Left lung (tissue), 10 donors: ENCODE measurements around the gene CKB. TPM values are rescaled to one million over a fixed set of nuclear protein-coding genes. Genes with fewer than 3 reads are reported as not detected.

ENCODE experiments used
- ATAC-seq: fragments of 200-7000 bp; cut with Tn5 transposase; one replicate; pipeline ENCODE4 v1.9.1; 2020; ENCODE audit warnings: moderate library complexity
- DNase-seq, 4 donors: peaks; one replicate each; pipeline ENCODE4 v3.0.0-alpha.2; 2013 to 2020
- H3K27ac ChIP-seq, 2 donors: fragments of 200-600 bp; sonication (generic) in 1 of 2; one replicate each; pipeline versions ENCODE4 v1.5.0 to v1.8.0; 2020 to 2021
- H3K27me3 ChIP-seq, 2 donors: fragments of 200-600 bp; sonication (generic) in 1 of 2; one replicate each; pipeline versions ENCODE4 v1.5.0 to v1.8.0; 2020 to 2021
- H3K36me3 ChIP-seq, 2 donors: fragments of 200-600 bp; sonication (generic) in 1 of 2; one replicate each; pipeline versions ENCODE4 v1.5.0 to v1.8.0; 2020 to 2021
- H3K4me1 ChIP-seq, 2 donors: fragments of 200-600 bp; one replicate each; pipeline ENCODE4 v1.8.0; 2021
- H3K4me3 ChIP-seq, 2 donors: fragments of 200-600 bp; sonication (generic) in 1 of 2; one replicate each; pipeline versions ENCODE4 v1.5.0 to v1.8.0; 2020 to 2021; ENCODE audit warnings: mild to moderate bottlenecking in 1 of 2
- H3K9me3 ChIP-seq, 2 donors: fragments of 200-600 bp; sonication (generic) in 1 of 2; one replicate each; pipeline versions ENCODE4 v1.5.0 to v1.8.0; 2020 to 2021
- intact Hi-C, 2 donors: fragments of 100-400 bp; cut with DNase I; formaldehyde crosslinking; loops; one replicate each; pipeline versions ENCODE4 v1.11.2 to v1.14.2; 2022
- polyA plus RNA-seq, 6 donors: library from polyadenylated mRNA; unstranded; fragments of 120-200 nt; gene quantifications; one replicate each; pipeline ENCODE4 v1.2.1, GENCODE V29; 2013; ENCODE audit not compliant: insufficient read length in 6 of 6
- total RNA-seq, 2 donors: library from RNA; stranded (reverse); fragmentation: NEBNext Ultra II Directional; extraction: Animal tissue kit (Norgen Biotek cat#: 25700); gene quantifications; one replicate each; pipeline ENCODE4 v1.2.1, GENCODE V29; 2021
- TF ChIP-seq, protein P1 (sequence below), 2 donors: fragments of 200-600 bp; sonication (generic) in 1 of 2; IDR thresholded peaks; one replicate each; pipeline versions ENCODE4 v1.5.0 to v1.8.0; 2021; ENCODE audit warnings: antibody characterized with exemption in 2 of 2
- donor health status: DM: no; HTN: yes; CAD: no.
- donor health status: DM: no; HTN: no; CAD: no.

CKB gene
- total and polyA plus RNA-seq, 8 donors, result 129 to 312 (median 210) TPM

DNA sequence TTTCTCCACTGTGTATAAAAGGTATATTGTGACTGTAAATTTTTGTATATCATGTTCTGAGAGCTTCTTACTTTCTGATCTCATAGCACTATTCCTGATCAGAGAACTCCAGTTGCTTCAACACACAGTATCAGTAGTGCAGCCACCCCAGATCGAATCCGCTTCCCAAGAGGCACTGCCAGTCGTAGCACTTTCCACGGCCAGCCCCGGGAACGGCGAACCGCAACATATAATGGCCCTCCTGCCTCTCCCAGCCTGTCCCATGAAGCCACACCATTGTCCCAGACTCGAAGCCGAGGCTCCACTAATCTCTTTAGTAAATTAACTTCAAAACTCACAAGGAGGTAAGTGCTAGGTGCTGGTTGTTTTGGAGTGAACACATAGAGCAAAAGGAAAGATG, 30.9 kb downstream of the CKB start:
- no peak overlapping the region for H3K27ac ChIP-seq
- H3K4me1 ChIP-seq, result no peaks in the 10 kb centered on the region
- ATAC-seq (no peak), DNase-seq (no peak)
- no peak overlapping the region for H3K4me3 ChIP-seq
- H3K9me3 ChIP-seq, result no peaks in the 10 kb centered on the region
- intact Hi-C loops, result no loop called here
- H3K27me3 ChIP-seq, result no peaks in the 10 kb centered on the region
- TF ChIP-seq, protein P1, sequence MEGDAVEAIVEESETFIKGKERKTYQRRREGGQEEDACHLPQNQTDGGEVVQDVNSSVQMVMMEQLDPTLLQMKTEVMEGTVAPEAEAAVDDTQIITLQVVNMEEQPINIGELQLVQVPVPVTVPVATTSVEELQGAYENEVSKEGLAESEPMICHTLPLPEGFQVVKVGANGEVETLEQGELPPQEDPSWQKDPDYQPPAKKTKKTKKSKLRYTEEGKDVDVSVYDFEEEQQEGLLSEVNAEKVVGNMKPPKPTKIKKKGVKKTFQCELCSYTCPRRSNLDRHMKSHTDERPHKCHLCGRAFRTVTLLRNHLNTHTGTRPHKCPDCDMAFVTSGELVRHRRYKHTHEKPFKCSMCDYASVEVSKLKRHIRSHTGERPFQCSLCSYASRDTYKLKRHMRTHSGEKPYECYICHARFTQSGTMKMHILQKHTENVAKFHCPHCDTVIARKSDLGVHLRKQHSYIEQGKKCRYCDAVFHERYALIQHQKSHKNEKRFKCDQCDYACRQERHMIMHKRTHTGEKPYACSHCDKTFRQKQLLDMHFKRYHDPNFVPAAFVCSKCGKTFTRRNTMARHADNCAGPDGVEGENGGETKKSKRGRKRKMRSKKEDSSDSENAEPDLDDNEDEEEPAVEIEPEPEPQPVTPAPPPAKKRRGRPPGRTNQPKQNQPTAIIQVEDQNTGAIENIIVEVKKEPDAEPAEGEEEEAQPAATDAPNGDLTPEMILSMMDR (IDR thresholded peaks at IDR 0.05), result no peak
- peaks cover 0 to 97% of the 10 kb centered on the region in 2 donors for H3K36me3 ChIP-seq

GRCh38 chr14:103489621-103490020, 33.0 kb downstream of the CKB start:
- H3K27ac ChIP-seq, result no peak overlapping the region
- H3K27me3 ChIP-seq, result no peaks in the 10 kb centered on the region
- ATAC-seq (no peak), DNase-seq (no peak)
- H3K4me1 ChIP-seq, result no peaks in the 10 kb centered on the region
- H3K9me3 ChIP-seq, result no peaks in the 10 kb centered on the region
- H3K4me3 ChIP-seq, result no peak overlapping the region
- H3K36me3 ChIP-seq, result peaks cover 0 to 93% of the 10 kb centered on the region in 2 donors
- intact Hi-C loops, result no loop called here
- TF ChIP-seq, protein P1 (IDR thresholded peaks at IDR 0.05), result no peak

DNA sequence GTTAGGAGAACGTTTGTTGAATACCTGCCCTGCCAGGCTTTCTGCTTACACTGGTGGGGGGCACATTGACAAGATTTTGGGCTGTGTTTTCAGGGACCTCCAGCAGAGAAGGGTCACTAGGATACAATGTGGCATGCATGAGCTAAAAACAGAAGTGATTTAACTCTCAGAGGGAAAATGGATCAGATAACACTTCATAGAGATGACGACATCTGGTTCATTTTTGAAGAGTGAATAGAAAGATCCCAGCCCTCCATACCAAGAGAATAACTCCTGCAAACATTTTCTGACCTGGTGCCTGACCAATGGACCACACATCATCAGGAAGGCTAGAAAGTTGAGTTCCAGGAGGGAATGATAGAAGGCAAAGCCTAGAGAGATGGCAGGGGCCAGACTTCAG, 33.7 kb downstream of the CKB start:
- ATAC-seq (no peak), DNase-seq (no peak)
- TF ChIP-seq, protein P1 (IDR thresholded peaks at IDR 0.05), result no peak
- Histone ChIP-seq H3K27ac (no peak overlapping the region), H3K36me3 (peaks cover 0 to 93% of the 10 kb centered on the region in 2 donors), H3K4me1 (no peaks in the 10 kb centered on the region), H3K9me3 (no peaks in the 10 kb centered on the region), H3K4me3 (no peak overlapping the region), H3K27me3 (no peaks in the 10 kb centered on the region)
- intact Hi-C loops, result no loop called here

DNA sequence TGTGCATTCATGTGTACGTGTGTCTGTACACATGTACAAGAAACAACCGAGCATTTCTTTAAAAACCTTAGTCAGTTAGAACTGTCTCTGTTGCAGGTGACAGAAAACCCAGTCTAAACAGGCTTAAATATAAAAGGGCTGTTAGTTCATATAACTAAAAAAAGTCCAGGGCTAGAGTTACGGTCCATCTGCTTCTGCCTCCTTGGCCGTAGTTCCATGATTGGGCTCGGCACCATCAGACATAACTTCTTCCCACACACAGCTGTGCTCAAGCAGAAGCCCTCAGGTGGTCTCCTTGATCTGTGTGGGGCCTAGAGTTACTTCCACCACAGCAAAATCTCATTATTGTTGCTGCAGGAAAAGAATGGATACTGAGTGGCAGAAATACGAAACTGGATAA, 34.6 kb downstream of the CKB start:
- Histone ChIP-seq H3K9me3 (no peaks in the 10 kb centered on the region), H3K27me3 (no peaks in the 10 kb centered on the region), H3K27ac (no peak overlapping the region), H3K4me1 (no peaks in the 10 kb centered on the region), H3K36me3 (peaks cover 0 to 93% of the 10 kb centered on the region in 2 donors), H3K4me3 (no peak overlapping the region)
- TF ChIP-seq, protein P1 (IDR thresholded peaks at IDR 0.05), result no peak
- intact Hi-C loops, result no loop called here
- DNase-seq (no peak), ATAC-seq (no peak)

DNA sequence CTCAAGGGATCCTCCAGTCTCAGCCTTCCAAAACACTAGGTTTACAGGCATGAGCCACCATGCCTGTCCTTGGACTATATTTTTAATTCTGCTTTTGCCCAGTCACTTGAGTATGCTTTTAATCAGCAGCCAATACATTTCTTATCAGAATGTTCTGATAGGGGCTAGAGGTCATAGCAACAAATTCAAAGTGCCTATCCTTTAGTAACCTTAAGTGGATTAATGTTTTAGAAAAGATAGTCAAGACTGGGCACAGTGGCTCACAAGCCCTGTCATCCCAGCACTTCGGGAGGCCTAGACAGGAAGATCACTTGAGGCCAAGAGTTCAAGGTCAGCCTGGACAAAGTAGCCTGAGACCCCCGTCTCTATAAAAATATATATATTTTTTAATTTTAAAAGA, 37.1 kb downstream of the CKB start:
- DNase-seq, result no peak
- Histone ChIP-seq H3K27me3 (no peaks in the 10 kb centered on the region), H3K4me1 (peaks cover 0 to 6% of the 10 kb centered on the region in 2 donors), H3K27ac (no peak overlapping the region), H3K4me3 (no peak overlapping the region), H3K9me3 (no peaks in the 10 kb centered on the region), H3K36me3 (peaks cover 0 to 91% of the 10 kb centered on the region in 2 donors)
- intact Hi-C loops, result no loop called here
- TF ChIP-seq, protein P1 (IDR thresholded peaks at IDR 0.05), result no peak
- ATAC-seq, result no peak
